NCI-H2196 treated with DMSO at 0.1 percent for 48 hours (cell line): ENCODE data around the gene LAMA5.
"Not testable (repeated sequence)": the region's sequence is repeated elsewhere in the genome, so short reads cannot be mapped to it uniquely, and the experiment has no call there.

Experiments
- DNase-seq: peaks from one replicate; lab custom pipeline; 2025; ENCODE audit not compliant: unreplicated experiment; lab: John Stamatoyannopoulos, UW

The LAMA5 gene

DNA sequence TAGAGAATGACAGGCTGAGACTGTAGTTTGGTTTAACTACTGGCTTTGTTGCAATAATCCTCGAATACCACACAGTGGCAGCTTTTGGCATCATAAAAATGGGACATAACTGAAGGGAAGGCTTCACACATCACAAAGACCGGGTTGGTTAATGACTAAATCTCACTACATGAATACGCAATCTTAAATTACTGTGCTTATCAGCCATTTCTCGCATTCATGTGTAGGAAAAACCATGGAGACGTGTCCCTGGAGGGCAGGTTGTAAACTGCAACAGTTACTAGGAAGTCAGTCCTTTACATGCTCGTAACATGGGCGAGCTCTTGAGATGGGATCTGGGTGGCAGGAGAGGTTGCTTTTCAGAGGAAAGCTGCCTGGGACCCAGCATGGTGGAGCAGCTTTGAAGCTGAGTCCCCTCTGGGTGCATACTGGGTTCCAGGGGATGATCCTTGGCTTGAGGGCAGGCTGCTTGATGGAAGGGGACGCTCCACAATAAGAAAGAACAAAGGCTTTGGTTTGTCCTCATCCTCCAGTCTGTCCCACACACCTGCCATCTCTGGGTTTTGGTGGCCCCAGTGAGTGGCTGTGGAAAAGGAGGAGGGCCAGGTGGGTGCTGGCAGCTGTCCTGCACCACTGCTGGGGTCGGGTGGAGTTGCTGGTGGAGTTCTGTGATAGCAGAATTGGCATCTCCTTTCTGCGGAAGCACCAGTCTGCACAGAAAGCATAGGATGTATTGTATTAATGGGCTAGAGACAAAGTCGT is 21.9 kb upstream of the LAMA5 start:
- no peak for DNase-seq

DNA sequence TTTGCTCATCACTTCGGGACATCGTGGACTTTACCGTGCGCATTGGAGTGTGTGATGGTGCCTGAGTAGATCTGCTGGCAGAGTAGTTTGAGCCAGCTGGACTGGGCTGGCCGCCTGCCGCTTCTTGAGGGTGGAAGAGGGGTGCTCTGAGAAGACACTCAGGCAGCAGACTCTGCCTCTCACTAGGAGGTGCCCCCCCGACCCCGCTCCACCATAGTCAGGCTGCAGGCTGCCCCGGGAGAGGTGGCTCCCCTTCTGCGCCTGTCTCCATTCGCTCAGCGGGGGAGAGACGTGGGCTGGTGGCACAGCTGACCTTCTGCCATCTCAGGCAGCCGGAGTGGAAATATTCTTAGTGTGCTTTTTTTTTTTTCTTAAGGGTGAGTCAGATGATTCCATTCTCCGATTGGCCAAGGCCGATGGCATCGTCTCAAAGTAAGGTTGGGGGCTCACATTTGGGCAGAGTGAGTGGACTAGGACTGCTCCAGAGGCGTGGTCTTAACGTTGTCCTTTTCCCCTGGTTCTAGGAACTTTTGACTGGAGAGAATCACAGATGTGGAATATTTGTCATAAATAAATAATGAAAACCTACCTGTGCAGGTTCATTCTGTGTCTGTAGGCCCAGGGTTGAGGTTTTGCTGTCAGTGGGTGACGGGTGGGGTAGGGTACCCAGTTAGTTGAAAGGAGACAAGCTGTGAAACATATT is 21.0 kb upstream of the LAMA5 start:
- DNase-seq, result no peak

DNA sequence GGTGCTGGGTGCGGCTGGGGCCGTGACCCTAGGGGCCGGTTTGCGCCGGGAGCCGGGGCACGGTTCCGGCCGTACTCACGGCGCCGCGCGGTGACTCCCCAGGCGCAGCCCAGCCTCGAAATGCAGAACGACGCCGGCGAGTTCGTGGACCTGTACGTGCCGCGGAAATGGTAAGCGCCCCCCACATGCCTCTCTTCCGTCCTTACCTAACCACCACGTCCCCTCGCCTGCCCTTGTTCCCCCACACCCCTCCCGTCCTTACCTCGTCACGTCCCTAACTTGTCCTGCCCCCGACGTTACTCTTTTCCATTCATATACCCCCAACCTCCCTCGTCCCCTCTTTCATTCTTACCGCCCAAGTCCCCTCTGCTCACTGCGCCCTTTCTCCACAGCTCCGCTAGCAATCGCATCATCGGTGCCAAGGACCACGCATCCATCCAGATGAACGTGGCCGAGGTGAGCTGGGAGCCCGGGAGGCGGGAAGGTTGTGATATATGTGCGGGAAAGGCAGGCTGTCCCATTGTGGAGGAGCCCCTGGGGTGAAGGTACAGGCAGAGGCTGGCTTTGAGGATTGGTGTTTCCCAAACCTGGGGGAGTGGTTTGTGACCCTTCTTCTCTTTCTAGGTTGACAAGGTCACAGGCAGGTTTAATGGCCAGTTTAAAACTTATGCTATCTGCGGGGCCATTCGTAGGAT is 20.3 kb upstream of the LAMA5 start:
- DNase-seq, result no peak

DNA sequence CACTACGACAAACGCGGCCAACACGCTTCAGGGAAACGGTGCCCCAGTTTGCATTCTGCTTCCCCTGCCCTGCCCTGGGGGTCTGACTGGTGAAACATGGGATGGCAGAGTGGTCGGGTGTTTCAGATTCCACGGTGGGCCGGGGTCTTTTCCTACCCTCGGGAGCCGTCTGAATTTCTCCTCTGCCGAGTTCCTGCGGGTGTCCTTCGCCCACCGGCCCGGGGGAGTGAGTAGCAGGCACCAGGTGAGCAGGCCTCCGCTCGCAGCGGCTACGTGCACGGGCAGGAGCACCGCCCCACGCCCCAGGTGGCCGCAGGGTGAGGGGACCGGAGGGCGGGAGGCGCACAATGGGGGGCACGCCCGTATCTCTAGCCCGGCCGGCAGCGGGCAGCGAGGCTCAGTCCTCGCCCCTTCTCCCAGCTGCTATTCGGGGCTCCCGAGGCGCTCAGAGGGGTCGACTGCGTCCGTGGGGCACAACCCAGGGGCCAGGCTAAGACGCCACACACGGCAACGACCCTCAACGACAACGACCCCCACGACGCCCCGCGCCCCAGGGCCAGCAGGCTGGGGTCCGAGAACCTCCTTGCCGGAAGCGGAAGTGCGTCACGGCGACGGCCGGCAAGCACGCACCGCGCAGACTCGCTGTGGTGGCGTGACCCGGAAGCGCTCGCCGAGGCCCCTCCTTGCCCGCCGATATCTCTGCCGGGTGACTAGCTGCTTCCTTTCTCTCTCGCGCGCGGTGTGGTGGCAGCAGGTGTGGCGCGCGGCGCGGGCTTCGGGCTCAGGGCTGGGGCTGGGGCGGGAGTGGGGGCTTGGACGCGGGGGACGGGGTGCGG is 19.5 kb upstream of the LAMA5 start, which contains the start of gene RPS21:
Gene RPS21, plus strand, starts transcription at position 721 of the 836 bp plus-strand sequence. CDS start 236 bp downstream, outside the sequence.
- peak; percentile 86 for DNase-seq

DNA sequence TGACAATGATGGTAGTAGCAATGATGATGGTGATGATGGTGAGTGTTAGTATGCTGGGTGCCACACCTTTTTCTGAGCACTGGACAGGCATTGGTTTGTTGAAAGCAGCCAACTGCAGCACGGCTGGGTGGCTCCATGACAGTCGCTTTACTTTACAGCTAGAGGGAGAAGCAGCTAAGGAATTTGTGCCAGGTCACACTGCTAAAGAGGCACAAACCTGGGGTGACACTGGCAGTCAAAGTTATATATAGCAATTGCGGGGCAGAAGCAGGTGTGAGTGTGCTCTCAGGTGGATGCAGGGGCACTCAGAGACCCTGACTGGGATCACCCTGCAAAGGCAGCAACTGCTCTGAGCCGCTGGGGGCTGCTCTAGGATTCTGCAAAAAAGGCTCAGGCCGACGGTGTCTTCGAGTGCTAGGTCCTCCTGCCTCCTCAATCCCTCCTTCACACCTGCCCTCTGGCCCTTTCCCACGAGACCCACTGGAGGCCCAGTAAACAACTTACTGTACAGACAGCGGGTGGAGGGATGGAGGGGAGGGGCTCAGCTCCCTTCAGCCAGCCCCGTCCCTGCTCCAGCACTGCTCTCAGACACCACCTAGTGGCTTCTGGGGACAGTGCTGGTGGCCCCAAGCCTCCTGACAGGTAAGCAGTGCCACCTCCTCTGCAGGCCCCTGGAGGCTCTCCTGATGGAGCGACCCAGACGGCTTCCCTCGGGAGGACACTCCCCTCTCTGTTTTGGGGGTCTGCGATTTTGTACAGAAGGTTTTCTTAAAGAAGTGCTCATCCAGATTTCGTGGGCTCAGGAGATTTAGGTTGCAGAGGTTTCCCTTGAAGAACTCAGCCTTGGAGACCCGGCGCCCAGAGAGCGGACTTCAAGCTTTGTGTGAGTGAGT is 15.4 kb upstream of the LAMA5 start:
- peak; percentile 78 for DNase-seq

DNA sequence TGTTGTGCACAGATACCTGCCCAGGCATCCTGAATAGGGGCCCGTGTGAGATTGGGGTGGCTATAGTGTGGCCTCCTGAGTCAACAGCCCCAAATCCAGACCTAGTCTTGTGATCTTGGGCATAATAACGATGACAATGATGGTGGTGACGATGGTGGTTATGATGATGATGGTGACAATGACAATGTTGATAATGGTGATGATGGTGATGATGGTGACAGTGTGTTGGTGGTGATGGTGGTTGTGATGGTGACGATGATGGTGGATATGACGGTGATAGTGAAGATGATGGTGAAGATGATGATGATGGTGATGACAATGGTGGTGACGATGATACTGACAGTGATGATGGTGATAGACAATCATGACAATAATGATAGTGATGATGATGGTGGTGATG is 14.7 kb upstream of the LAMA5 start:
- no peak for DNase-seq

DNA sequence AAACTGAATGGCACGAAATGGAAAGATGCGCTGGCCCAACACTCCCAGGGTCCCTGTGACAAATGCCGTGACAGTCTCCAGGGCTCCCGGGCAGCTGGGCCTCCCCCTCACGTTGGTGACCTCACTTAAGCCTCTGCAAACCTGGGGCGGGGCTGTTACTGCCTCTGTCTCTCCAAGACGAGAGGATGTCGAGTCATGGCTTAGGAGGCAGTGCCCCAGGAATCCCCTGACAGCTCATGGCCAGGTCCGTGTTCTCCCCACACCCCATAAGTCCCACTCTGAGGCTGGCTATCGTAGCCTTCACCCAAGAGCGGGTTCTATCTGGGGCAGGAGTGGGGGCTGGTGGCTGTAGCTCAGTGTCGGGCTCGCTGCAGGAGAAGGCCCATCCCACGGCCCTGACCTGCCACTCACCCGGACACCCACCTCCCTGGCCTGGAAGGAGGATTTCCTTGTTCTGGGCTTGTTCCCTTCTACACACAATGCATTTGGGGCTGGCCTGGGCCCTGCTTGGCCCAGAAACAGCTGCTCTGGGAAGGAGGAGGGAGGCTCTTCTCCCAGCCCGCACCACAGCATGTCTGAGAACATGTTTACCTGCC is 14.2 kb upstream of the LAMA5 start:
- no peak for DNase-seq

DNA sequence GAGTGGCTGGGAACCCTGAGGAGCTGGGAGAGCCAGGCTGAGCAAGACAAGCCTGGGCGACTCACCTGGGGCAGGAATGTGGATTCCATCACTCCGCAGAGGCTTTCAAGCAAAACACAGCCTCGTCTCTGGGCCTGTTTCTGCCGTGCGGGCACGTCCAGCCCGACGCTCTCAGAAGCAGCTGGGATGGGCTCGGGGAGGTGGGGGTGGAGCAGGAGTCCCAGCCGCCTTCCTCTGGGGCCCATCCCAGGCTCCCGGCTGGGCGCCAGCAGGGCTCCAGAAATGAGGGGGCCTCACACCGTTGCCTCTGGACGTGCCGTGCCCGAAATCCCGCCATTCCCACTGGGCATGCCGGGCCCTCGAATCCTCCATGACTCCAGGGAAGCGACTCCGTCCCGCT is 11.1 kb upstream of the LAMA5 start:
- no peak for DNase-seq

DNA sequence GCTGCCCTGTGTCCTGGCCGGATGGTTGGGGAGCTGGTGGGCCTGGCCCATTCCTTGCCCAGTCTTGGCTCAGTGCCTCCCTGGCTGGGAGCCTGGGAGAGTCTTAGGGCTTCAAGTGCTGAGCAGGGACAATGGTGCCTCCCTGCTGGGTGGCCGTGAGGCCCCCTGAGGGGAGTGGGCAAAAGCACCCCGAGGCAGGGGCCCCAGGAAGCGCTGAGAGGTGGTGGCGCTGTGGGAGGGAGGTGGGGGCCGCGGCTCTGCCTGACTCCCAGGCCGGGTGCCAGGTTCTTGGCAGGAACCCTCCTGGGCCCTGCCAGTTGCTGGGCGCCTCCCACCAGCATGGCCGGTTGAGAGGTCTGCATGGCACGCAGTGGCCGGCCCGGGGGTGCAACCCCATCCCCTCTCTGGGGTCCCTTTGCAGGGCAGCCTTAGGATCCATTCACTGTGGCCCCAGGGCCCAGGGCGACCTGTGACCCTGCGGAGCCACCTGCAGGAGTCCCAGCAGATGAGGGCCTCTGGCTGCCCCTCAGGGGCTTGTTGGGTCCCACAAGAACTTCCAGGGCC is 10.6 kb upstream of the LAMA5 start:
- no peak for DNase-seq

DNA sequence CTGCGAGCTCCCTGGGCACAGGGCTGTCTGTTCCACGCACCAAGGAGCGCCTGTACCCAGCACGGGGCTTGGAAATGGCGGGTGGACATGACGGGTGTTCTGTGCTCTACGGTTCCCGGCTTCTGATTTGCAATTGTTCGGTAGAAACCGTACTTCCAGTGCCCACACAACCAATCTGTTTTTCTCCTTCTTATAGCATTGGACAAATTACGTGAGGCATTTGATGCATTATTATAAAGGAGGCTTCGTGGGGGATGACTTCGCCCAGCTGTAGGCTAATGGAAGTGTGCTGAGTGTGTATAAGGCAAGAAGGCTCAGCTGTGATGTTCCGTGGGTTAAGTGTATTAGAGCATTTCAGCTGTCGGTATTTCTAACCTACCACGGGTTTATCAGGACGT is 10.0 kb upstream of the LAMA5 start:
- DNase-seq, result no peak

DNA sequence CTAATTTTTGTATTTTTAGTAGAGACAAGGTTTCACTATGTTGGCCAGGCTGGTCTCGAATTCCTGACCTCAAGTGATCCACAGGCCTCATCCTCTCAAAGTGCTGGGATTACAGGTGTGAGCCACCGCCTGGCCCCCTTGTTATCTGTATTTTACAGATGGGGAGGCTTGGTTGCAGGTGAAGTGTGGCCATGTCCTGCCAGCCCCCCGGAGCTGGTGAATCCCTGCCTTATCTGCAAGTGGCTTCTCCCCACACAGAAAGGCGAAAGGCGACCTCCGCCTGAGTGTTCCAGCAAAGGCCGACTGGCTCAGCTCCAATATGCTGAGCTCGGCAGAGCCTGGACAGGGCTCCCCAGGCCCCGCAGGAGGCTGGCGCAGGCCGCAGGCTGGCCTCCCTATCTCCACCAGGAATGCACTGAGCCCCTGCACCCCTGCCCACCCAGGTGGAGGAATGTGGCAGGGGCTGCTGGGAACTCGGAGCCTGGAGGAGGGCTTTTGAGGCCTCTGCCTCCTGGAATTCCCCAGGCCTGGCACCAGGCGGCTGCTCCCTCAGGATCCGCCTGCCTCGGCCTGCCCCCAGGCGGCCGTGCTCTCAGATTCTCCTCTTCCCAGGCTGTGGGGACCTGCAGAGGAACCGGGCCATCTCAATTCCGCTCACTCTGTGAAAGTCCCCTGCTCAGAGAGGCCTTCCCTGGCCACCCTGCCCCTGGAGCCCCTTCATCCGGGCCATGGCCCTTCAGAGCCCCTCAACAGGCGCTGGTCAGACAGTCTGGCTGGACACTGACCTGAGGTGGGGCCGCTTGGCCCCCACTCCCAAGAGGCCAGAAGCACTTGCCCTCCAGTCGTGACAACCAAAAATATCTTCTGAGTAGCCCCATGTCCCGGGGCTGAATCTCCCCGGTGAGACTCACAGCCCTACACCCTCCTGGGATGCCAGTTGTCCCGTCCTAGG is 9.3 kb upstream of the LAMA5 start:
- no peak for DNase-seq

DNA sequence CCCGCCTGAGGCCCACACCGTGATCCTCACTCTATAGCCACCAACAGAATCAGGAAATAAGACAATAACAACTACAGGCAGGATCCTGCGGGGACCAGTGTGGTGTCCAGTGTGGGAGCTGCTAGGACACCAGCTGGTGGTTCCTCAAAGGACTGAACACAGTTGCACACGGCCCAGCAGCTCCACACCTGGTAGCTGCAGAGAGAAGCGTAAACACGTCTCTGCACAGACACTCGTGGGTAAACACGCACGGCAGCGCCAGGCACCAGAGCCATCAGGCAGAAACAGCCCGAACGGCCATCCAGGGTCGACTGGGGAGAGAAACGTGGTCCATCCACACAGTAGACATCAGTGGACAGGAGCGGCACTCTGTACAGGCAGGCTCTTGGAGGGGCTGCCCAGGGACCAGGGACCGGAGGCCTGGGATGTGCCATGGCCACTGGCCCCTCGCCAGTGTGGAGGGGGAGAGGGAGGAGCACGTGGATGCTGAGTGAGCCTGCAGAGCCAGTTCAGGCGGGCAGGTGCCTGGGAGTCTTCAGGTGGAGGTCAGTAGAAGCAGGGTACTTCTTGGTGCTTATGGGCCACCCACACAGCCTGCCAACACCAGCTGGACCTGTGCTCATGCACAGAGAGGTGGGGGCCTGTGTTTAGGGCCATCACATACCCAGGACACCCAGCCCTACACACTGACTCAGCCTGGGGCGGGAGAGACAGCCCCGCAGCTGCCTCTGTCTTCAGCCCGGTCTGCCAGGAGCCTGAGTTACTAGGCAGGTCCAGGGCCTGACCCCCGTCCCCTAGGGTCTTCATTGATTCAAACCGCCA is 7.4 kb upstream of the LAMA5 start:
- no peak for DNase-seq

DNA sequence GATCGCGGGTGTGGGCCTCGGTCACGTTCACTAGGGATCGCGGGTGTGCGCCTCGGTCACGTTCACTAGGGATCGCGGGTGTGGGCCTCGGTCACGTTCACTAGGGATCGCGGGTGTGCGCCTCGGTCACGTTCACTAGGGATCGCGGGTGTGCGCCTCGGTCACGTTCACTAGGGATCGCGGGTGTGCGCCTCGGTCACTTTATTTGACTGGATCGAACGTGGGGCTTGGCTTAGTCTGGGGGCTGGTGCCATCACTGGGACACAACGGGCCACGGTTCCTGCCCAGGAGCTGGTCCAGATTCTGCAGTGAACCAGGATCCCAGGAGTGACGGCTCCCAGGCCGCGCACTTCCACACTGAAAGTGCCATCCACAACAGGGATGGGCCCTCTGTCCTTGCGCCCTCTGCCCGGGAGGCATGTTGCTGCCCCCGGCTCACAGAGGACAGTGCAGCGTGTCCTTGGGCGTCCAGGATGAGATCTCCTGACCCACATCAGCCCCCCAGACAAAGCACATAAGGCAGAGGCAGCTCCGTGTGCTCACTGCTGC is 6.6 kb upstream of the LAMA5 start:
- DNase-seq, result not testable (repeated sequence)

DNA sequence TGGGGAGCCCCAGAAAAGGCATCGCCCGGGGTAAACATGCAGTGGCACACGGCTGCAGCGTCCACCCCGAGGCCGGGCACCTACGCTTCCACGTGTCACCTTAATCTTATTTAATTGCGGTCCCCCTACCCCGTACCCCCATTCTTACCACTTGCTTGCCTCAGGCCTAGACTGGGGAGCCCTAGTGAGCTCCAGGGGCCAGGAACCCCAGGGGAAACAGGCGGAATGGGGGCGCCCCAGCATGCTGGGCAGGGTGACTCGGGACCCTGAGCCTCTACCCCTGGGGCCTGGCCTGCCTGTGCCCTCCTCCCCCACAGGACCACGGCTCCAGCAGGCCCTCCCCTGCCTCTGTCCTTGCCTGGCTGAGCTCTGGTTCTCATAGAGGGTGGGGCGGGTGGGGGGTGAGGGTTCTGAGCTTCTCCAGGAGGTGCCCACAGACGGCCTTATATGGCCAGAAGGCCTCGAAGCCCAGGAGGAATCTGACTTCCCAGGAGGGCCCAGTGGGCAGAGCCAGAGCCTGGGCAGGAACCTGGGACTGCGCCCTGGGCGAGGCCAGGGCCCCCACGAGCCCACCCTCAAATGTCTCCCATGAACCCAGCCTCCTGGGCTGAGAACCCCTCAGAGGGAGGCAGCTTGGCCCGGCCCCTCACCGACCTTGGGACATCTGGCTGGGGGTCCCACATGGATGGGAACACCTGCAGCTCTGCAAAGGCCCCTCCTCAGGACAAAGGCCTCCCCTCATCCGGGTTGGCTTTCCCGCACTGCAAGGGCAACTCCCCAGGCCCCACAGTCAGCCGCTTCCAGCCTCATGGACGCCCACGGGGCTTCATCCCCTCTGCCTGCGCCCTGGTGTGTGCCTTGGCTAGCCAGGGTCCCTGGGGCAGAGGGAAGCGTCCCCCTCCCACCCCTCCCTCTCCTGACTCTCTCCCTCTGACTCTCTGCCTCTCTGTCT is 5.2 kb upstream of the LAMA5 start:
- DNase-seq, result no peak

DNA sequence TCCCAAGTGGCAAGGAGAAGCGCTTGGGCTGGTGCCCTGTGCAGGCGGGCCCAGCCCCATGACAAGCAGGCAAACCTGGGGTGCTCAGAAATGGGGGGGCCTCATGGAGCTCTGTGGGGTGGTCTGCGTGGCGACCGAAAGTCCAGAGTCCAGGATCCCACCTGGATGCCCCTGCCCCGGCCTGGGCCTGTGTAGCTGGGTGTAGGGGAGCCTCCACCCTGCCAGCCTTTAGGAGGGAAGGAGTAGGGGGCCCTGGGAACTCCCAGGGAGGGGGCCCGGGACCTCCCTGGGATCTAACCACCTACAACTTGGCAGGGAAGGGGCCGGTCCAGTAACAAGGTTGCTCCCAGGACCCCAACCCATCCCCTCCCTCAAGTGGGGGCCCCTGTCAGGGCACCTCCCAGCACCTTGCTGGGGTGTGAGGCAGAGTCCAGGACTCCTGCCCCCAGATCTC is 4.5 kb upstream of the LAMA5 start:
- no peak for DNase-seq
